ENCODE results near the gene CLEC3B.
"Not testable (repeated sequence)": the region's sequence is repeated elsewhere in the genome, so short reads cannot be mapped to it uniquely, and the experiment has no call there.

Gene CLEC3B

GRCh38 chr3:45026038-45026437 is at the start of gene CLEC3B:
TSS of gene CLEC3B (plus strand) at chr3:45026303. CDS start at chr3:45026363, 60 bp downstream.
- DNase-seq (ENCODE audit: low spot score), result peak; percentile 62

GRCh38 chr3:44981220-44981619 is 44.9 kb upstream of the CLEC3B start:
- DNase-seq (ENCODE audit: low spot score), result no peak

GRCh38 chr3:44981751-44982150 is 44.4 kb upstream of the CLEC3B start:
- no peak for DNase-seq (ENCODE audit: low spot score)

- no peak for DNase-seq (ENCODE audit: low spot score)
These were observed 43.3 kb upstream of the CLEC3B start for GRCh38 chr3:44982817-44983216.

- DNase-seq (ENCODE audit: low spot score), result no peak
These were observed 42.6 kb upstream of the CLEC3B start for GRCh38 chr3:44983484-44983941.

- DNase-seq (ENCODE audit: low spot score), result no peak
These were observed 41.8 kb upstream of the CLEC3B start for GRCh38 chr3:44984335-44984734.

GRCh38 chr3:44986330-44986729 is 39.8 kb upstream of the CLEC3B start:
- DNase-seq (ENCODE audit: low spot score), result not testable (repeated sequence)

GRCh38 chr3:44987332-44987731 is 38.8 kb upstream of the CLEC3B start:
- DNase-seq (ENCODE audit: low spot score), result no peak

- DNase-seq (ENCODE audit: low spot score), result peak; percentile 29
These were observed 38.0 kb upstream of the CLEC3B start for GRCh38 chr3:44988073-44988472.

GRCh38 chr3:44989141-44989540 is 37.0 kb upstream of the CLEC3B start:
- no peak for DNase-seq (ENCODE audit: low spot score)

GRCh38 chr3:44989636-44990373 is 36.3 kb upstream of the CLEC3B start:
- peak; percentile 28 for DNase-seq (ENCODE audit: low spot score)

GRCh38 chr3:44991326-44991725 is 34.8 kb upstream of the CLEC3B start:
- DNase-seq (ENCODE audit: low spot score), result no peak

- DNase-seq (ENCODE audit: low spot score), result peak; percentile 28
These were observed 33.3 kb upstream of the CLEC3B start for GRCh38 chr3:44992555-44993470.

GRCh38 chr3:44993471-44994205 is 32.5 kb upstream of the CLEC3B start:
- peak; percentile 82 for DNase-seq (ENCODE audit: low spot score)

GRCh38 chr3:44995142-44995770 is 30.8 kb upstream of the CLEC3B start:
- DNase-seq (ENCODE audit: low spot score), result peak; percentile 43

GRCh38 chr3:44996556-44996969 is 29.5 kb upstream of the CLEC3B start:
- no peak for DNase-seq (ENCODE audit: low spot score)

- no peak for DNase-seq (ENCODE audit: low spot score)
These were observed 26.3 kb upstream of the CLEC3B start for GRCh38 chr3:44999782-45000181.

GRCh38 chr3:45000823-45001222 is 25.3 kb upstream of the CLEC3B start:
- no peak for DNase-seq (ENCODE audit: low spot score)

- DNase-seq (ENCODE audit: low spot score), result no peak
These were observed 24.4 kb upstream of the CLEC3B start for GRCh38 chr3:45001738-45002137.

- no peak for DNase-seq (ENCODE audit: low spot score)
These were observed 23.9 kb upstream of the CLEC3B start for GRCh38 chr3:45002139-45002660.

GRCh38 chr3:45002720-45003119 is 23.4 kb upstream of the CLEC3B start:
- no peak for DNase-seq (ENCODE audit: low spot score)

GRCh38 chr3:45003406-45003805 is 22.7 kb upstream of the CLEC3B start:
- DNase-seq (ENCODE audit: low spot score), result no peak

All from AG08396 (cell line).